ENCODE results near the gene SPATA2.
"Not testable (repeated sequence)": the region's sequence is repeated elsewhere in the genome, so short reads cannot be mapped to it uniquely, and the experiment has no call there.

SPATA2 gene

GRCh38 chr20:49862607-49863200, 52.6 kb downstream of the SPATA2 start:
- no peak for DNase-seq (ENCODE audit: low read depth in 2 of 3, low spot score in 1 of 3)

GRCh38 chr20:49861232-49861631, 54.1 kb downstream of the SPATA2 start:
- not testable (repeated sequence) for DNase-seq (ENCODE audit: low read depth in 2 of 3, low spot score in 1 of 3)

GRCh38 chr20:49859807-49860206, 55.5 kb downstream of the SPATA2 start:
- DNase-seq (ENCODE audit: low read depth in 2 of 3, low spot score in 1 of 3): no peak

- DNase-seq (ENCODE audit: low read depth in 2 of 3, low spot score in 1 of 3): no peak
Observed at GRCh38 chr20:49859011-49859410, 56.3 kb downstream of the SPATA2 start.

GRCh38 chr20:49858076-49858585, 57.2 kb downstream of the SPATA2 start:
- no peak for DNase-seq (ENCODE audit: low read depth in 2 of 3, low spot score in 1 of 3)

GRCh38 chr20:49856904-49857303, 58.4 kb downstream of the SPATA2 start:
- DNase-seq (ENCODE audit: low read depth in 2 of 3, low spot score in 1 of 3): no peak

GRCh38 chr20:49854190-49854875, 61.0 kb downstream of the SPATA2 start:
- DNase-seq (ENCODE audit: low read depth in 2 of 3, low spot score in 1 of 3): no peak

DNA sequence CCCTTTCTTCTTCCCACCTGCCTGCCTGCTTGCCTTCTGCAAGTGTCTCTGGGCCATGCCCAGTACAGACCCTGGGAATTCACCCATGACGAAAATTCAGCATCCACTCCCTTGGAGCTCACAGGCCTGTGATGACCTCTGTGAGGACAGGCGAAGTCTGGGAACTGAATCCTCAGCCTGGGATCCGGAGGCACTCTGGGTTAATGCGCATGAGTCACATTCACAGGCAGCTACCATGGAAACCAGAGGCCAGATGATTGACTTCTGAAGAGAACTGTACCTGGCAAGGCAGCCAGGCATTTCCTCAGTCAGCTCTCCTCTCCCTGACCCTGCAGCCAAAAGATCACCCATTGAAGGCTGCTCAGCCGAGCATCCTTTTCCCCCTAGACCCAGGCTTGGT, 61.7 kb downstream of the SPATA2 start:
- no peak for DNase-seq (ENCODE audit: low read depth in 2 of 3, low spot score in 1 of 3)
